Breast epithelium (tissue), 3 donors: Measurements from ENCODE around the gene CSNK2B.

ENCODE experiments used
- CTCF ChIP-seq, 3 donors: fragments of 450-650 bp; IDR thresholded peaks; one replicate each; pipeline ENCODE4 v1.5.1; 2016 to 2017; ENCODE audit warnings: antibody characterized with exemption in 3 of 3, mild to moderate bottlenecking in 3 of 3, moderate library complexity in 3 of 3
- POLR2AphosphoS5 ChIP-seq, 3 donors: sonication (generic); formaldehyde crosslinking; IDR thresholded peaks; one replicate each; pipeline ENCODE4 v1.6.1; 2017; ENCODE audit warnings: antibody characterized with exemption in 3 of 3

GRCh38 chr6:31691078-31691463, 25.2 kb downstream of the CSNK2B start:
- TF ChIP-seq POLR2AphosphoS5 (IDR thresholded peaks at IDR 0.05) (no peak), CTCF (IDR thresholded peaks at IDR 0.05) (no peak)
